Measurements from ENCODE around the gene OTOGL.
"Not testable (repeated sequence)": the region's sequence is repeated elsewhere in the genome, so short reads cannot be mapped to it uniquely, and the experiment has no call there.

The OTOGL gene

GRCh38 chr12:80227904-80228303, 128.6 kb downstream of the OTOGL start:
- not testable (repeated sequence) for DNase-seq

GRCh38 chr12:80230068-80230467, 130.7 kb downstream of the OTOGL start:
- DNase-seq: no peak

- no peak for DNase-seq
These were observed 133.5 kb downstream of the OTOGL start for GRCh38 chr12:80232837-80233236.

- DNase-seq: no peak
These were observed 134.6 kb downstream of the OTOGL start for GRCh38 chr12:80233926-80234325.

- DNase-seq: no peak
These were observed 135.3 kb downstream of the OTOGL start for GRCh38 chr12:80234667-80235066.

GRCh38 chr12:80235944-80236343, 136.6 kb downstream of the OTOGL start:
- DNase-seq: no peak

- no peak for DNase-seq
These were observed 140.5 kb downstream of the OTOGL start for GRCh38 chr12:80239867-80240266.

- DNase-seq: no peak
These were observed 142.4 kb downstream of the OTOGL start for GRCh38 chr12:80241576-80242273.

- DNase-seq: no peak
These were observed 143.0 kb downstream of the OTOGL start for GRCh38 chr12:80242321-80242720.

GRCh38 chr12:80249581-80249980, 150.2 kb downstream of the OTOGL start:
- not testable (repeated sequence) for DNase-seq

GRCh38 chr12:80257920-80258319, 158.6 kb downstream of the OTOGL start:
- no peak for DNase-seq

GRCh38 chr12:80260269-80260668, 160.9 kb downstream of the OTOGL start:
- no peak for DNase-seq

- DNase-seq: no peak
These were observed 162.1 kb downstream of the OTOGL start for GRCh38 chr12:80261403-80261802.

- DNase-seq: no peak
These were observed 163.0 kb downstream of the OTOGL start for GRCh38 chr12:80262346-80262745.

GRCh38 chr12:80262771-80263170, 163.4 kb downstream of the OTOGL start:
- no peak for DNase-seq

- no peak for DNase-seq
These were observed 165.0 kb downstream of the OTOGL start for GRCh38 chr12:80264386-80264785.

GRCh38 chr12:80264891-80265290, 165.6 kb downstream of the OTOGL start:
- no peak for DNase-seq

- no peak for DNase-seq
These were observed 169.8 kb downstream of the OTOGL start for GRCh38 chr12:80268924-80269749.

- no peak for DNase-seq
These were observed 170.6 kb downstream of the OTOGL start for GRCh38 chr12:80269803-80270552.

GRCh38 chr12:80271780-80272179, 172.4 kb downstream of the OTOGL start:
- DNase-seq: no peak

GRCh38 chr12:80272387-80272915, 173.1 kb downstream of the OTOGL start:
- no peak for DNase-seq

GRCh38 chr12:80273144-80273543, 173.8 kb downstream of the OTOGL start:
- no peak for DNase-seq

- DNase-seq: no peak
These were observed 178.4 kb downstream of the OTOGL start for GRCh38 chr12:80277732-80278131.

Measured in effector CD4-positive, alpha-beta T cell (primary cell).